IMR-90 (cell line): Measurements from ENCODE around the gene SURF6. TPM values are rescaled to one million over a fixed set of nuclear protein-coding genes. Genes with fewer than 3 reads are reported as not detected.
A peak's percentile ranks its signal among the peaks of the same experiment; 100 is the strongest.

Source experiments
- CEBPB ChIP-seq: IDR thresholded peaks from 2 replicates; pipeline ENCODE4 v1.6.1; 2012; ENCODE audit warnings: low read depth, low read length, improper control_type of control experiment
- POLR2A ChIP-seq: IDR thresholded peaks from 2 replicates; pipeline ENCODE4 v1.6.1; 2012; ENCODE audit warnings: mild to moderate bottlenecking, low read depth, low read length
- RCOR1 ChIP-seq: IDR thresholded peaks from 2 replicates; pipeline ENCODE4 v1.6.1; 2012; ENCODE audit warnings: mild to moderate bottlenecking, low read length, improper control_type of control experiment; ENCODE audit not compliant: insufficient replicate concordance
- RFX5 ChIP-seq: IDR thresholded peaks from 2 replicates; pipeline ENCODE4 v1.8.0; 2012; ENCODE audit warnings: low read depth, mild to moderate bottlenecking, low read length, moderate library complexity
- SMC3 ChIP-seq: fragments of 150-350 bp; IDR thresholded peaks from 2 replicates; pipeline ENCODE4 v1.6.1; 2016; ENCODE audit warnings: low read depth, mild to moderate bottlenecking, antibody characterized with exemption, low read length, moderate library complexity
- USF2 ChIP-seq: fragments of 150-350 bp; IDR thresholded peaks from 2 replicates; pipeline ENCODE4 v1.6.1; 2017; ENCODE audit warnings: mild to moderate bottlenecking, antibody characterized with exemption, low read length, low read depth
- polyA plus RNA-seq, 3 experiments: library from polyadenylated mRNA; depleted of rRNA; stranded (reverse); fragments of >200 nt; gene quantifications; 2 replicates each; pipeline ENCODE4 v1.2.3, GENCODE V29; 2012; ENCODE audit warnings: low replicate concordance in 1 of 3
- total RNA-seq: library from RNA; depleted of rRNA; stranded (reverse); fragments of >200 nt; gene quantifications from 2 replicates; pipeline ENCODE4 v1.2.3, GENCODE V29; 2012

SURF6 gene
- total and polyA plus RNA-seq, 2 of the 4 experiments (the other 2 are of a cell fraction), result 6.1 to 12.8 TPM

- TF ChIP-seq USF2 (0 out of 2 replicates have a peak, but pooled peaks have one; percentile 17), CEBPB (no peak), POLR2A (0 out of 2 replicates have a peak, but pooled peaks have one; percentile 38), RFX5 (no peak), SMC3 (no peak), RCOR1 (no peak)
Observed at GRCh38 chr9:133335924-133336811, at the start of gene SURF6 (continued).
